ENCODE data around the gene HSF2BP.
"Not testable (repeated sequence)": the region's sequence is repeated elsewhere in the genome, so short reads cannot be mapped to it uniquely, and the experiment has no call there.

HSF2BP gene

DNA sequence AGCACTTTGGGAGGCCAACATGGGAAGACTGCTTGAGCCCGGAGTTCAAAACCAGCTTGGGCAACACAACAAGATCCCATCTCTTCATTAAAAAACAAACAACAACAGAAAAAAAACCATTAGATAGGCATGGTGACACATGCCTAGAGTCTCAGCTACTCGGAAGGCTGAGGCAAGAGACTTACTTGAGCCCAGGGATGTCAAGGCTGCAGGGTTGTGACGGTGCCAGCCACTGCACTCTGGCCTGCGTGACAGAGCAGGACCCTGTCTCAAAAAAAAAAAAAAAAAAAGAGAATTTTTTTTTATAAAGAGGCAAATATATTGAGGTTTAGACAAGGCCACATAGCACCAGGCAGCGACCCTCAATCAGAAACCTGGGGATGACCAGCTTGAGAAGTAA, 62.7 kb downstream of the HSF2BP start:
- no peak for DNase-seq

- DNase-seq = not testable (repeated sequence)
These were observed 63.5 kb downstream of the HSF2BP start for GRCh38 chr21:43595769-43596168.

GRCh38 chr21:43593078-43593477, 66.2 kb downstream of the HSF2BP start:
- no peak for DNase-seq

DNA sequence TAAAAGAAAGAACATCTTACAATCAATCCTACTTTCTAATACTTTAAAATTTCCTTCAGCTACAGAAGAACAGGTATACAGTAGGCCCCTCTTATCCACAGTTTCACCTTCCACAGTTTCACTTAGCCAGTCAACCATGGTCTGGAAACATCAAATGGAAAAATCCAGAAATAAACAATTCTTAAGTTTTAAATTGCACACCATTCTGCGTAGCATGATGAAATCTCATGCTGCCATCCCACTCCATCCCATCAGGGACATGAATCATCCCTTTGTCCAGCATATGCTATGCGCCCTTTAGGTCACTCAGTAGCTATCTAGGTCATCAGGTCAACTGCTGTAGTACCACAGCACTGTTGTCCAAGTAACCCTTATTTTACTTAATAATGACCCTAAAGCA, 67.7 kb downstream of the HSF2BP start:
- no peak for DNase-seq

DNA sequence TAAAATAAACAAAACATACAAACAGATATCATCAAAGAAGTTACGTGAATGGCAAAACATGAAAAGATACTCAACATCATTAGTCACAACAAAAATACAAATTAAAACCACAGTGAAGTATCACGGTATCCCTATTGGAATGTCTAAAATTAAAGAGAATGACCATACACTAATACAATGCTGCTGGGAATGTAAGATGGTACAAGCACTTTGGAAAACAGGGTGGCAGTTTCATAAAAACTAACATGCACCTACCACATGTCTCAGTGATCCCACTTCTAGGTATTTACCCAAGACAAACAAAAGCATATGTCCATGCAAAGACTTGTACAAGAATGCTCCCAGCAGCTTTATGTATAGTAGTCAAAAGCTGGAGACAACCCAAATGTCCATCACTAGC, 69.1 kb downstream of the HSF2BP start:
- no peak for DNase-seq

GRCh38 chr21:43588957-43589356, 70.3 kb downstream of the HSF2BP start:
- DNase-seq = no peak

- DNase-seq = no peak
These were observed 73.3 kb downstream of the HSF2BP start for GRCh38 chr21:43585924-43586413.

DNA sequence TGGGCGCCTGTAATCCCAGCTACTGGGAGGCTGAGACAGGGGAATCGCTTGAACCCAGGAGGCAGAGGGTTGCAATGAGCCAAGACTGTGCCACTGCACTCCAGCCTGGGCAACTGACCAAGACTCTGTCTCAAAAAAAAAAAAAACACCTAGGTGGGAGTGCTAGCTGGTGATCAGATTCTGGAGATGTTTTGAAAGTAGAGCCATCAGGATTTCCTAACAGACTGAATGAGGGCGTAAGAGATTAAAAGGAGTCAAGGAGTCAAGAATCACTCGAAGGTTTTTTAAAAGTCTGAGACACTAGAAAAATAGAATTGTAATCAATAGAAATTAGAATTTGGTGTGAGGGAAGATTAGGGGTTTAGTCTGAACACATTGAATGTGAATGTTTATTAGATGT, 73.8 kb downstream of the HSF2BP start:
- DNase-seq = no peak

GRCh38 chr21:43581453-43581852, 77.8 kb downstream of the HSF2BP start:
- DNase-seq = no peak

DNA sequence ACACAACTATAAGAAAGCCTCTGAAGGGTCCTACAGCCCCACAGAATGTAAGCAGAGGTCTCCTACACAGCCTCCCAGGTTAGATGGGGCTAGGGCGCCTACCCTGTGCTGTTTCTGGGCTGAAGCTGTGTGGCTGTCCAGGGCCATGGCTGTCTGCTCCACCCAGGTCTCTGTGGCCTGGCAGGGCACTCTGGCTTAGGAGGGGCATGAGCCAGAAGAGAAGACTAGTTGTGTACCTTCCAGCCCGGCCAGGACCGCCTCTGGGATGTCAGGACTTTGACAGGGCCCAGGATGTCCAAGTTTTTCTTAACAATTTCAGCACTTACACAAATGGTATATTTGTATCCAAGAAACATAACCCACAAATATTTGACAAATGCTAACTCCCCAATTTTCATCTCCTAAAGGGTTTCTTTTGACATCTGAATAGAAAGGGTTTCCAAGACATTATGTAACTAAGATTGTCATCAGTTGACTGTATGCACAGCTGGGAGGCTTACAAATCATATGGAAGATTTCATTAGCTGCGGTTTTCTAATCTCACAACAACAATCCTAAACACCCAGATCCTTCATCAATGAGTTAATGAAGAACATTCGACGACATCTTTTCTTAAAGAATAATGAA, 80.5 kb downstream of the HSF2BP start:
- DNase-seq = no peak

GRCh38 chr21:43575473-43575844, 83.8 kb downstream of the HSF2BP start:
- no peak for DNase-seq

- no peak for DNase-seq
These were observed 84.4 kb downstream of the HSF2BP start for GRCh38 chr21:43574741-43575472.

DNA sequence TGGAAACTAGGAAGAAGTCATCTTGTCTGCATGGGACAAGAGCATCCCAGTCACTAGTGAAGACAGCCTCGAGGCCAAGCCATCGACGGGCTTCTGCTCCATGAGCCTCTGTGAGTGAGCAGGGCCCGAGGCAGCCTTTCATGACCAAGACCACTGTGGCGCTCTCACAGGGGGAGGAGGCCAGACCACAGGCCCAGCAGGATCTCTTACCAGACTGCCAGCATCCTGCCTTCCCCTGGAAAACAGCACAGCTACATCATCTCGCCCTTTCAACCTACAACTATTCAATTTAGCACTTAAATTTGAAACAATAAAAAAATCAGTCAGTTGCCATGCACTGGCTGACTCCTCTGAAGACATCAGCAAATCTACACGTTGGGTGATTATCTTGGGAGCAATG, 85.4 kb downstream of the HSF2BP start:
- no peak for DNase-seq

DNA sequence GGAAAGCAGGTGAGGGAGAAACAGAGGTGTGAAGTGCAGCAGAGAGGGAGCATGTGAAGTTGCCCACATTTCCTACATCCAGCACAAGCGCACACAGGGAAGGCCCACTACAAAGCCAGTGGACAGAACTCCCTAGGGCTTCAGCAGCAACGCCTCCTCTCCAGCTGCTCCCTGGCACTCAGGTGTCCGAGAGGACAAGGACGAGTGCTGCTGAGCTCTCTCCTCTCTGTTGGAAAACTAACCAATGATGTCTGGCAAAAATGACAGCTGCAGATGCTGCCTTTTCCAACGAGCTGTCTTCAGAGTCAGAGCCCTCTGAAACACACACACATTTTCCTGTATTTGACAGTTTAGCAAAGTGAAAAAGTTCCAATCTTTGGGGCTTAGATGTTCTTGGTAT, 86.8 kb downstream of the HSF2BP start:
- no peak for DNase-seq

DNA sequence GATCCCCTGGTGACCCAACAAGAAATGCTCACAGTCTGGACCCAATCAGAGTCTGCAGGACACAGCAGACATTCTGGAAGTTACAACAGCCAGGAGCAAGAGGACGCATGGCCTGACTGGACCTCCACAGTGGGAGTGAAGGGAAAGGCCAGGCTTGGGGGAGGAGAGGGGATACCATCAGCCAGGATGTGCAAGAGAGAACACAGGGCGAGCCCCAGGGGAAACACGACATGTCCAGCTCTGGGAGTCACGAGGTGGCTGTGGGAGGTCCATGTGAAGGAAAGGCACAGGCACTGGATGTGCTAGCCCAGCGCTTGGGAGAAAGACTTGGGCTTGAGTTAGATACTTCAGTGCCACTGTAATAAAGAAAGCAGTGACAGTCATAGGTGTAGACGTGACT, 87.3 kb downstream of the HSF2BP start:
- DNase-seq = no peak

- not testable (repeated sequence) for DNase-seq
These were observed 89.1 kb downstream of the HSF2BP start for GRCh38 chr21:43570195-43570594.

- DNase-seq = not testable (repeated sequence)
These were observed 96.8 kb downstream of the HSF2BP start for GRCh38 chr21:43562451-43562850.

GRCh38 chr21:43540561-43540960, 118.7 kb downstream of the HSF2BP start:
- not testable (repeated sequence) for DNase-seq

- not testable (repeated sequence) for DNase-seq
These were observed 136.7 kb downstream of the HSF2BP start for GRCh38 chr21:43522495-43523131.

DNA sequence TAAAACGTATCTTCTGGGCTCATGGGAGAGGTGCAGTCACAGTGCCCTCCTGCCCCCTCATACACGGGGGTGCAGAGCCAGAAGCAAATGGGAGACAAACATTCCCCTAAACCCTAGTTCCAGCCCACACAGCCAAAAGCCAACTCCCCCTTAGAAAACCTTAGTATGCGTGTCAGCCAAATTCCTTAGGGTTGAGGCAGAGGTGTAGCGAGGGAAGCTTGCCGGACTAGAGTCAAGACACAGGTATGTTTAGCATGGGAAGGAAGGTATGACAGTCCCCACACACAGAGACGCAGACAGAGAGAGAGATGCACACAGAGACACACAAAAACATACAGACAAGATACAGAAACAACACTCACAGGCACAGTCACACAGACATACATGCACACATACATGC, 141.6 kb downstream of the HSF2BP start:
- not testable (repeated sequence) for DNase-seq

DNA sequence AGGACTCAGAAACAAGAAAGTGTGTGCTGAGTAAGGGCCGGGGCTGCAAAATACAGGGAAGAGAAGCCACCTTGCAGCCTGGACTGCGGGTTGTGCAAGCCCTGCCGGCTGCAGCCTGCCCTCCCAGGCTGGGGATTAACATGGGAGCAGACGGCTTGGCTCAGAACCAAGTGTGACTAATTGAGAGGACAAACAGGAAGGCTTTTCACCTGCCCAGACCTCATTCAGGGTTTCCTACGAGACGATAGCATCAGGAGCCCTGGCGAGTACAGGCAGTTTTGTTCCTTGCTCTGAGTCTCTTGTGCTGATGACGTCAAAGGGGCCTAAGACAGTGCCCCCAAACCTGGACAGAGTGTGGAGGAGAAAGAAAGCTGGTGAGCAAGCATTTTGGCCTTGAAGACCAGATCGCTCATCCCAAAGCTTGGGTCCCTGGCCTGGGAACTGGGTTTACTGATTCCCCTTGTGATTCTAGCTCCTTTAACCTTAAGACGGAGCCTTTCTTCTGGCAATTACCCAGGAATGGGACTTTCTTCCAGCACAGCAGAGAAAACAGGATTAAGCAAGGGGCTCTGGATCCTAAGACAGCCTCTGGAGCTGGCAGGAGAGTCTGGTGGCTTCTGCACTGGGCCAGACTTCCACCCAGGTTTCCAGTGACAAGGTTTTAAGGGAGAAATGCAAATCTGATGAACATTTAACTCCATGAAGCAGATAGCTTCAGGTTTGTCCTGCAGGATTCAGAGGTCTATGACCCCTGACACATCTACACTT, 142.2 kb downstream of the HSF2BP start:
- not testable (repeated sequence) for DNase-seq

DNA sequence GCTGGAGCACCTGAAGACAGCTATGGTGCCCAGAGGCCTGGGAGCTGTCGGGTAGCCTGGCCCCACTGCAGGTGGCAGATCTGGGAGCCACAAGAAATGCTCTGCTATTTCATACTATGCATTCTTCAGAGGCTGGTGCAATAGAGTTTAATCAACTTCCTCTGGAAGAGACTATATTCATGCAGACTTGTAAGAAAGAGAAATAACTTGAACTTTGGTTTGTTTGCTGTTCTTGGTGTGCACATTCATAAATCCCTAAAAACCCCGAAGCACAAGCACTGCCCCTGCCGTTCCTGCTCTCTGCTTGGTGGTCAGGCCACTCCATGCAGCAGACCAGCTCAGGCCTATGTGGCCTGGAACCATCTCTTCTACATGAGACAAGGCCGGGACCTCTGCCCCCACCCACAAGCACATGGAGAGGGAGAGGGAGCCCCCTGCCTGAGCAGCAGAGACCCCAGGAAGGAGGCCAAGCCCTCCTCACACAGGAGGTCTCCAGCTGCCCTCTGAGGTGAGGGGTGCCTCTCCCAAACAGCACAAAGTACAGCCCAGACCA, 142.9 kb downstream of the HSF2BP start:
- DNase-seq = not testable (repeated sequence)

- not testable (repeated sequence) for DNase-seq
These were observed 144.5 kb downstream of the HSF2BP start for GRCh38 chr21:43514834-43515233.

Data from NCI-H2029 (cell line).